IPS-11a (cell line): Measurements from ENCODE around the gene CZIB.
"Not testable (repeated sequence)": the region's sequence is repeated elsewhere in the genome, so short reads cannot be mapped to it uniquely, and the experiment has no call there.

Experiments used
- H3K4me3 ChIP-seq: one replicate; pipeline ENCODE4 v1.5.1; 2013; ENCODE audit warnings: low read depth, low read length, control low read depth

CZIB gene

GRCh38 chr1:53238197-53239155 is 18.0 kb upstream of the CZIB start, which contains the start of gene MAGOH:
TSS of gene MAGOH (minus strand) at chr1:53238518. CDS start at chr1:53238448, 70 bp downstream.
- H3K4me3 ChIP-seq = peak within 1 kb of the TSS; percentile 99

- peak overlapping the region; percentile 99 for H3K4me3 ChIP-seq
Observed at GRCh38 chr1:53237638-53238037, 17.2 kb upstream of the CZIB start.

- H3K4me3 ChIP-seq = peak overlapping the region; percentile 98
Observed at GRCh38 chr1:53220962-53221286, 490 bp upstream of the CZIB start.

- peak overlapping the region; percentile 98 for H3K4me3 ChIP-seq
Observed at GRCh38 chr1:53219711-53220110, 723 bp downstream of the CZIB start.

- no peak overlapping the region for H3K4me3 ChIP-seq
Observed at GRCh38 chr1:53218201-53218600, 2.2 kb downstream of the CZIB start.

GRCh38 chr1:53214376-53214940 is 6.0 kb downstream of the CZIB start:
- H3K4me3 ChIP-seq = no peak overlapping the region

GRCh38 chr1:53210954-53211353 is 9.5 kb downstream of the CZIB start:
- H3K4me3 ChIP-seq = no peak overlapping the region

GRCh38 chr1:53210352-53210751 is 10.1 kb downstream of the CZIB start:
- H3K4me3 ChIP-seq = no peak overlapping the region

- H3K4me3 ChIP-seq = no peak overlapping the region
Observed at GRCh38 chr1:53207726-53208125, 12.7 kb downstream of the CZIB start.

- H3K4me3 ChIP-seq = no peak overlapping the region
Observed at GRCh38 chr1:53206735-53207379, 13.6 kb downstream of the CZIB start.

GRCh38 chr1:53206083-53206685 is 14.2 kb downstream of the CZIB start:
- not testable (repeated sequence) for H3K4me3 ChIP-seq

GRCh38 chr1:53205496-53205895 is 14.9 kb downstream of the CZIB start:
- not testable (repeated sequence) for H3K4me3 ChIP-seq

GRCh38 chr1:53203466-53203865 is 17.0 kb downstream of the CZIB start:
- no peak overlapping the region for H3K4me3 ChIP-seq

GRCh38 chr1:53198241-53198651 is 22.2 kb downstream of the CZIB start:
- no peak overlapping the region for H3K4me3 ChIP-seq

GRCh38 chr1:53197291-53198200 is 22.9 kb downstream of the CZIB start:
- H3K4me3 ChIP-seq = peak overlapping the region; percentile 87

- H3K4me3 ChIP-seq = peak within 1 kb of the TSS; percentile 87
Observed at GRCh38 chr1:53196485-53197290, 23.7 kb downstream of the CZIB start, which contains the start of gene CPT2. TSS of gene CPT2 (plus strand) at chr1:53196824. CDS start at chr1:53196944, 120 bp downstream.

GRCh38 chr1:53196017-53196484 is 24.4 kb downstream of the CZIB start:
- peak overlapping the region; percentile 37 for H3K4me3 ChIP-seq

GRCh38 chr1:53195246-53196016 is 25.0 kb downstream of the CZIB start:
- H3K4me3 ChIP-seq = no peak overlapping the region
